Globus pallidus (tissue), 1 donor: ENCODE data around the gene TMEM207.
"Not testable (repeated sequence)": the region's sequence is repeated elsewhere in the genome, so short reads cannot be mapped to it uniquely, and the experiment has no call there.

Experiments
- DNase-seq: peaks from one replicate; pipeline ENCODE4 v3.0.0-alpha.2; 2015; ENCODE audit warnings: low spot score

Gene TMEM207

DNA sequence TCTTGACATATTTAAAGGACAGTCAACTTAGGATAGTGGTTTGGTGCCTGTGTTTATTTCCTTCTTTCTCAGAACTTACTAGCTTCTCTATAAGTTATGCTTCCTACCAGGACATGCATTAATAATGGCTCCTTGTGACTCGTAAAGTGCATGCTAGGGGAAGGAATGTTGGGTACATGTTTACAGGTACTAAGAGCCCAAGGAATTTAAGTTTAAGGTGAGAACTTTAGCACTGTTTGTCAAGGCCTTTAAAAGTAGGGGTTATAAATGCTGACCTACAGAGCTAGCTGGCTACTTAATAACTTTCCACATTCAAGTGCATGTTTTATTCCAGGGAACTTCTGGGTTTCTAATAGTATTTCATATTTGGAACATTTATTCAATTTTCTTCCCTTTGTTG is at the start of gene TMEM207:
TSS of gene TMEM207 (minus strand) at position 101 of the 400 bp plus-strand sequence. CDS start at position 9, 92 bp downstream.
- no peak for DNase-seq

DNA sequence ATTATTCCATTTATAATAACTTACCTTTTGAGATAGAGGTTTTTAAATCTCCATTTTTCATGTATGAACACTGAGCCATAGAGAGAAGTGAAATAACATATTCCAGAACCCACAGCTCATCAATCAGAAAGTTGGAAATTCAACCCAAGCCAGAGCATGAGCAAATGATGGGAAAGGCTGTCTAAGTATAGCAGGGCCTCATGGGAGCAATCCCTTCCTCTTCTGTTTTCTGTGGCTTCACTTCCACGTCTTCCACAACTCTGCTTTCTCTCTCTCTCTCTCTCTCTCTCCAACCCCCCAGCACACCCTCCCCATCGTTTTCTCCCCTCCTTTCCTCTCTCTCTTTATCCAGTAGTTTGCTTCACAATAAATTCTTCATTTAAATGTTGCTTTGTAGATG is 49.4 kb upstream of the TMEM207 start:
- DNase-seq = no peak

DNA sequence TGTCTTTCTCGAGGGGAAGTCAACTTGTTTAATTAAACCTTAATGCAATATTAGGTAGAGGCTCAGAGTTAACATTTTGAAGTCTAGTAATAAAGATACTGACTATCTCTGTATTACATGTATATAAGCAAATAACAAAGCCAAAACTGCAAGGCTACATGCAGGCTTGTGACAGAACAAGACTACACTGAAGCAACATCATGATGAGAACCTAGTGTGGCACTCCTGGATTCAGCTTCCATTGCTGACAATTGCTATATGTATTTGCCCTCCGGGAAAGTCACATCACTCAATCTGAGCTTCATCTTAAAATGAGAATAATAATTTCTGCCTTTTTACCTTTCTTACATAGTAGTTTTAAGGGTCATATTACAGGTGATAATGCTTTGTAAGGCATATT is 48.6 kb upstream of the TMEM207 start:
- no peak for DNase-seq

DNA sequence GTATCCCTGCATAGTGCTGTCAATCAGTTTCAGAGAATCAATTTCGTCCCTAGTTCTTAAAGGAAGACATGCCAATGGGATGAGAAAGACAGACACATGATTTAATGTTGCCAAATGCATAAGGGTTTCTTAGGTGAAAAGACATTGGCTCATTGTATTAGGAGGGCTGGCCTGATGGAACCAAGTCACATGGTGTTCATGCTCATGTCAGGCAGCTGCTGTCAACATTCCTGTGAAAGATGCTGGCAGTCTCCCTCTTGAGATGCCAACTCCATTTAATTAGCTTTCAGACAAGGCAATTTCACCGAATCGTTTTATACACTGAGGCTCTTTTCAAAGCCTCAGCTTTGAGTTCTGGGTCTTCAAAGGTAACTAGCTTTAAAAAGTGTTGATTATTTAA is 48.1 kb upstream of the TMEM207 start:
- DNase-seq = peak; percentile 36

GRCh38 chr3:190496859-190497258 is 47.2 kb upstream of the TMEM207 start:
- DNase-seq = no peak

GRCh38 chr3:190495796-190496195 is 46.1 kb upstream of the TMEM207 start:
- no peak for DNase-seq

- no peak for DNase-seq
These were observed 45.7 kb upstream of the TMEM207 start for GRCh38 chr3:190495354-190495753.

GRCh38 chr3:190494907-190495306 is 45.2 kb upstream of the TMEM207 start:
- no peak for DNase-seq

- DNase-seq = no peak
These were observed 43.3 kb upstream of the TMEM207 start for GRCh38 chr3:190492966-190493365.

DNA sequence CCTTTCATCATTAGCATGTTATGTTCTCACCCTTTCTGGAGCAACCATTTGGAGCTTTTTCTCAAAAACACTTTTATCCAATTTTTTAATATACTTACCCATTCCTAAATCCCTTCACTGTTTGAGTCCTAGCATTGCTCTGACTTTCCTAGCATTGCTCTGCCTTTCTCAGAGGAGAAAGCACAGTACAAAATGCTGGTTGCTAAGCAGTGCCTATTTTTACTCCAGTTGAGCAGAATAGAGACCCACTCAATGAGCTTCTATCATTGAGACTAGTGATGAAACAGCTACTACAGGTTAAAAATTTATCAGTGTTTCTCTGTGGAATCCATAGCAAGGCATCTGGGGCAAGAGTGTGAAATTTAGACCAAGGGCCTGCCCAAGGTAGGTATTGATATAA is 42.4 kb upstream of the TMEM207 start:
- no peak for DNase-seq

GRCh38 chr3:190491533-190492054 is 41.9 kb upstream of the TMEM207 start:
- no peak for DNase-seq

DNA sequence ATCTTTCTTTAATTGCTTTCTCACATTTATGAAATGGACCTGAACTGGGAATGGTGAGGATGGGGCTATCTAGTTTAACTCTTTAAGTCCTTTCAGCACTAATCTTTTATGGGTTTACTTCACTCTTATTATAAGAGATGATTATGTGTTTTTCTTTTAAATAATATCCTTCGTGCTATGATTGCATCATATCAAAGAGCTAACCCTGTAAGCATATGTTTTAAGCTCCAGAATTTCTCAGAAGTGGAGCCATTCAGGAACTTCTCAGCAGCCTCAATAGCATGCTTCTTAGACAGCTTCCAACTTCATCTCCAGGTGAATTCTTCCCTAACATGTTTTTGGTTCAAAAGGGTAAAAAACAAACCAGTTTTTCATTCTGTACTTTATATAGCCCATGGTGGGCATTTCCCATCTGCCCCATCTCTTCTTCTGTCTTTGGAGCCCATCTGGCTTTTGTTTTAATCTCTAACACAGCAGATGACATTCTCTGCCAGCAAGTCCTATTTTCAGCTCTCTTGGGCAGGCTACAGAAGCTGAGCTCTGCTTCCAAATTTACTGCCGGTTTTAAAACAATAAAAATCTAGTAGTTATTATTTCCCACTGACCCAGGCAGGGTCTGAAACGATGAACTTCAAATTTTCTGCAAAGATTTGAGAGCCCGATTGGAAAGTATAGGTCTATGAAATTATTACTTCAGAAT is 37.4 kb upstream of the TMEM207 start:
- DNase-seq = no peak

DNA sequence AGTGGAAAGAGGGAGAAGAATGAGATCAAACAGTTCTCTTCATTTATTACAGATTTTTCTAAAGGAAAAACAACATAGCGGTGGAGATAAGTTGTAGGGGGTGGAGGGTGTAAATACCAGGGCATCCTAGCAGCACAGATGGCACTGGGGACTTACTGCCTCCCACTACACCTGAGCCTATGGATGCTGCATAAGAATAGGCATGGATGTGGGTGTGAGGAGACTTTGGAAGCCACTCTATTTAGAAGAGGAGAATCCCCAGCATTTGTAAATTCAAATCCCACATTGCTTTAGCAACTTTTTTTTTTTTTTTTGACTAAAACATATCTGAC is 36.8 kb upstream of the TMEM207 start:
- DNase-seq = no peak

GRCh38 chr3:190485830-190486532 is 36.3 kb upstream of the TMEM207 start:
- no peak for DNase-seq

GRCh38 chr3:190481779-190482178 is 32.1 kb upstream of the TMEM207 start:
- DNase-seq = no peak

DNA sequence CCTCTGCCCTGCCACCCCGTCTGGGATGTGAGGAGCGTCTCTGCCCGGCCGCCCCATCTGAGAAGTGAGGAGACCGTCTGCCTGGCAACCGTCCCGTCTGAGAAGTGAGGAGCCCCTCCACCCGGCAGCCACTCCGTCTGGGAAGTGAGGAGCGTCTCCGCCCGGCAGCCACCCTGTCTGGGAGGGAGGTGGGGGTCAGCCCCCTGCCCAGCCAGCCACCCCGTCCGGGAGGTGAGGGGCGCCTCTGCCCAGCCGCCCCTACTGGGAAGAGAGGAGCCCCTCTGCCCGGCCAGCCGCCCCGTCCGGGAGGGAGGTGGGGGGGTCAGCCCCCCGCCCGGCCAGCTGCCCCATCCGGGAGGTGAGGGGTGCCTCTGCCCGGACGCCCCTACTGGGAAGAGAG is 23.6 kb upstream of the TMEM207 start:
- DNase-seq = not testable (repeated sequence)

GRCh38 chr3:190467922-190468321 is 18.2 kb upstream of the TMEM207 start:
- no peak for DNase-seq

- DNase-seq = no peak
These were observed 8.3 kb upstream of the TMEM207 start for GRCh38 chr3:190458040-190458439.

- DNase-seq = no peak
These were observed 7.1 kb upstream of the TMEM207 start for GRCh38 chr3:190456770-190457169.

DNA sequence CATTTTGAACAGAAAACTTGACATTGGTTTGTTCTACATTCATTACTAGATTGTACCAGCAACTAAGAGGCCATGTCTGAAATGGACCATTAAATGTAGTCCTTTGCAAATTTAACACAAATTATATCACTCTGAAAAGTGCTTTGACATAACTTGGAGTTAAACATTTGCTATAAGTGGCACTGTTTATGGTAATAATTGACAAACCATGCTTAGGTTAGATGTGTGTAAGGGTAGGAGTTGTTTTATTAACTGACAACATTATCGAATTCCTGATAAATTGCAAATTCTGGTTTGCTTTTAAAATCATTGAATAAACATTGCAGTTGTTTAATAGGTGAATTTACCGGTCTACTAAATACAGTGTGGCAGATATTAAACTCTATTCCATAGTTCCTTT is 6.1 kb upstream of the TMEM207 start:
- no peak for DNase-seq

DNA sequence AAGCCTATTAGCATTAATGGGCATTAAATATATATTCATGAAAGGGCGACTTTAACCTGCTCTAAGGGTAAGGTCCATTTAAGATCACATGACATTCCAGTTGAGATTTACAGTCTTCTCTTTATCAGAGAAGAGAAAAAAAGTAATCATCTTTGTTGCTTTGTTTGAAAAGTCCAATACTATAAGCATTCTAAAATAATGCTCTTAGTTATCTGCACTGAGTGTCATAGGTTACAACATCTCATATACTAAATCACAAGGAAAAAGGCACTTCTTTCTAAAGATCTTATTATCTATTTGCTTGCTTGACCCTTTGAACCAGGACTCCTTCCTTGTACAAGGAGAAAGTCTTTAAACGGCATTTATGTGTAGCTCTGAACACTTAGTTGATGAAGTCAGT is 1.4 kb downstream of the TMEM207 start:
- no peak for DNase-seq

DNA sequence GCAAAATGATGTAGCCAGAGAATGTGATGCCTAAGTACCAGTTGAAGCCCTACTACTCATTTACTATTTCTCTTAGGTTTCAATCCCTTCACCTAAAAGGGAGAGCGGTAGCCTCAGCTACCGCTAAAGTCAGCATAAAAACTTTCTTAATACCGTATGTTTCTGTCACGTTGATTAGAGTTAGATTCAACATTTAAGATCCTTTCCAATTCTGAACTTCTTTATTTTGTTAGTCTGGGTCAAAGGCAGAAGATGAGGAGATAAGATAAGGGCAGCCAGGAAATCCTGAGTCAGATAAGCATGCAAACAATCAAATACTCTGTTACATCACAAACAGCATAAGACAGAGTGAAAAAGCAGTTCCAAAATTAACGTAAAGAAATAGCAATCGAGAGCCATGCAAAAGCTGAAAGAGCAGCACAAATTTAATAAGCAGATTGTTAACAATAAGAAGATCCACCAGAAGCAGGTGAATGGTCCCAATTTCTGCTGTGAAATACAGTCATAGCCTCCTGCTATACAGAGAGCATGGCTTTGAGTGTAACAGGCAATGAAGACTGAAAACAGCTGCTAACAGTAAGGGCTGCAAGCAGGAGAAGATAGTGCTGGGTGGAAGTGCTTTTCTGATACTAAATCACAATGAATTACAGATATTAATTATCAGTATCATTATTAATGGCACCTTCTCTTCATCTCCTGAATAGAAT is 3.0 kb downstream of the TMEM207 start:
- DNase-seq = no peak

DNA sequence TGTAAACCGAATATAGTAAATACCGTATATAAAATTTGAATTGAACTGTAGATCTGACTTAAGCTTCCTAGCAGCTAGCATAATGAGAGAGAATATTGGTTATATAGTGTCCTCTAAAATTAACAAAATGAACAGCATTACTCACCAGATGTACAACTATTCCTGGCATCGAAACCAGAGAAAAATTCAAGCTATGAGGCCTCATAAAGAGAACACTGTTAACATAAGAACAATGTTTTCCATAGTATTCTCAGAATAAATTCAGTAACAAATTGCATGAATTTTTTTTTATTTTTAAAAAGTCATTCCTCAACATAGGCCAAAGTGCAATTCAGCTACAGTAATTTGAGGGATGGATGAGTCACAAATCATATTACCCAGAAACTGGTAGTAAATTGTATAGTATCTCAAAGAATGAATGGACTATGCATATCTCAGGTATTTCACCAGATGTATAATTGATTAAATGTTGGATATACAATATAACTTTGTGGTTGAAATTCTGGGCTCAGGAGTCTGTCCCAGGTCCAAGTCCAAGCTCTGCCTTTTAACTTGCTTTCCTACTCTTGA is 5.0 kb downstream of the TMEM207 start:
- DNase-seq = no peak
